IMR-90 (cell line): ENCODE data around the gene WDR17. TPM values are rescaled to one million over a fixed set of nuclear protein-coding genes. Genes with fewer than 3 reads are reported as not detected.

Experiments used
- ATAC-seq: fragments of 200-7000 bp; cut with Tn5 transposase; 2 replicates; pipeline ENCODE4 v1.9.1; 2020; ENCODE audit warnings: low read depth, mild to moderate bottlenecking, moderate library complexity
- BruUV-seq: library from RNA; stranded (reverse); fragments of 400-500 nt; replicated peaks from 2 replicates; lab custom pipeline; 2021; lab: Mats Ljungman, UMichigan
- CTCF ChIA-PET: fragments of 300-600 bp; formaldehyde crosslinking; extraction: SDS; loops from one replicate; lab custom pipeline; 2021; ENCODE audit warnings: antibody characterized with exemption; lab: Yijun Ruan, JAX
- POLR2A ChIA-PET: fragments of 300-600 bp; sonication (Branson Sonifier 250); formaldehyde crosslinking; loops from one replicate; lab custom pipeline; 2022; ENCODE audit warnings: antibody characterized with exemption; ENCODE audit not compliant: unreplicated experiment; lab: Charles Lee
- DNase-seq: peaks from one replicate; pipeline ENCODE4 v3.0.0; 2013
- H2AFZ ChIP-seq: replicated peaks from 2 replicates; pipeline ENCODE3; 2013; ENCODE audit warnings: low read length, mild to moderate bottlenecking; ENCODE audit not compliant: poor library complexity
- H2AK5ac ChIP-seq: 2 replicates; pipeline ENCODE4 v1.6.1; 2013; ENCODE audit warnings: low read depth, low read length, inconsistent platforms
- H2AK9ac ChIP-seq: replicated peaks from 2 replicates; pipeline ENCODE3; 2013; ENCODE audit warnings: mild to moderate bottlenecking, low read depth, low read length, moderate library complexity; ENCODE audit not compliant: poor library complexity
- H2BK120ac ChIP-seq: 2 replicates; pipeline ENCODE4 v1.6.1; 2013; ENCODE audit warnings: low read depth, low read length, inconsistent platforms
- H2BK15ac ChIP-seq: 3 replicates; pipeline ENCODE4 v1.6.1; 2013; ENCODE audit warnings: low read depth, low read length, inconsistent platforms
- H2BK20ac ChIP-seq: 2 replicates; pipeline ENCODE4 v1.6.1; 2013; ENCODE audit warnings: low read depth, mild to moderate bottlenecking, inconsistent platforms, low read length, moderate library complexity
- H2BK5ac ChIP-seq: 2 replicates; pipeline ENCODE4 v1.6.1; 2013; ENCODE audit warnings: mild to moderate bottlenecking, low read depth, low read length, inconsistent platforms; ENCODE audit not compliant: poor library complexity, severe bottlenecking
- H3K14ac ChIP-seq: replicated peaks from 2 replicates; pipeline ENCODE4 v1.6.1; 2013; ENCODE audit warnings: low read depth, low read length, inconsistent platforms
- H3K18ac ChIP-seq: 2 replicates; pipeline ENCODE4 v1.6.1; 2013; ENCODE audit warnings: low read depth, low read length, control low read depth
- H3K23ac ChIP-seq: 2 replicates; pipeline ENCODE4 v1.6.1; 2013; ENCODE audit warnings: low read depth, low read length, inconsistent platforms
- H3K27ac ChIP-seq: 2 replicates; pipeline ENCODE4 v1.5.1; 2013; ENCODE audit warnings: mild to moderate bottlenecking, control low read depth, low read length; ENCODE audit not compliant: insufficient read depth
- H3K27me3 ChIP-seq: 2 replicates; pipeline ENCODE4 v1.6.1; 2013; ENCODE audit warnings: low read length; ENCODE audit not compliant: control insufficient read depth, insufficient read depth
- H3K36me3 ChIP-seq: 2 replicates; pipeline ENCODE4 v1.6.1; 2013; ENCODE audit warnings: low read length, mixed read lengths; ENCODE audit not compliant: control insufficient read depth, insufficient read depth
- H3K4ac ChIP-seq: 2 replicates; pipeline ENCODE4 v1.6.1; 2013; ENCODE audit warnings: low read depth, low read length, inconsistent platforms
- H3K4me1 ChIP-seq: 2 replicates; pipeline ENCODE4 v1.6.1; 2013; ENCODE audit warnings: low read length, mixed read lengths; ENCODE audit not compliant: control insufficient read depth, insufficient read depth
- H3K4me2 ChIP-seq: 2 replicates; pipeline ENCODE4 v1.6.1; 2013; ENCODE audit warnings: low read depth, mild to moderate bottlenecking, control low read depth, low read length, moderate library complexity
- H3K4me3 ChIP-seq: 2 replicates; pipeline ENCODE4 v1.5.1; 2013; ENCODE audit warnings: low read depth, mild to moderate bottlenecking, control low read depth, low read length, moderate library complexity; ENCODE audit not compliant: insufficient read depth
- H3K56ac ChIP-seq: 2 replicates; pipeline ENCODE4 v1.6.1; 2013; ENCODE audit warnings: low read length, inconsistent platforms; ENCODE audit not compliant: insufficient read depth; ENCODE audit errors: extremely low read depth
- H3K79me1 ChIP-seq, 2 experiments: 2 replicates each; pipeline ENCODE4 v1.6.1; 2013; ENCODE audit warnings: low read length in 2 of 2, inconsistent platforms in 1 of 2, low read depth in 1 of 2
- H3K9ac ChIP-seq: 2 replicates; pipeline ENCODE4 v1.6.1; 2013; ENCODE audit warnings: low read depth, low read length, control low read depth
- H3K9me1 ChIP-seq: 2 replicates; pipeline ENCODE4 v1.6.1; 2013; ENCODE audit warnings: low read length, inconsistent platforms; ENCODE audit not compliant: insufficient read depth
- H3K9me3 ChIP-seq: 2 replicates; pipeline ENCODE4 v1.6.1; 2013; ENCODE audit warnings: low read length; ENCODE audit not compliant: control insufficient read depth, insufficient read depth
- H4K20me1 ChIP-seq: 2 replicates; pipeline ENCODE4 v1.6.1; 2013; ENCODE audit warnings: low read length, inconsistent platforms; ENCODE audit not compliant: insufficient read depth
- H4K5ac ChIP-seq: 2 replicates; pipeline ENCODE4 v1.6.1; 2013; ENCODE audit warnings: mild to moderate bottlenecking, low read depth, low read length, control low read depth
- H4K8ac ChIP-seq, 2 experiments: 2 replicates each; pipeline ENCODE4 v1.6.1; 2013; ENCODE audit warnings: low read depth in 2 of 2, low read length in 2 of 2, control low read depth in 1 of 2, inconsistent platforms in 1 of 2
- H4K91ac ChIP-seq: 2 replicates; pipeline ENCODE4 v1.6.1; 2013; ENCODE audit warnings: low read depth, low read length, inconsistent platforms; ENCODE audit not compliant: insufficient read depth
- FOS ChIP-seq: fragments of 150-350 bp; IDR thresholded peaks from 2 replicates; pipeline ENCODE4 v1.6.1; 2016; ENCODE audit warnings: low read depth, low read length
- MAFK ChIP-seq: IDR thresholded peaks from 2 replicates; pipeline ENCODE4 v1.6.1; 2012; ENCODE audit warnings: low read depth, low read length, improper control_type of control experiment
- MAZ ChIP-seq: IDR thresholded peaks from 2 replicates; pipeline ENCODE4 v1.6.1; 2012; ENCODE audit warnings: low read depth, mild to moderate bottlenecking, low read length, improper control_type of control experiment, moderate library complexity, borderline replicate concordance
- NFE2L2 ChIP-seq: fragments of 150-350 bp; IDR thresholded peaks from 2 replicates; pipeline ENCODE4 v1.6.1; 2016; ENCODE audit warnings: low read depth, mild to moderate bottlenecking, low read length
- RAD21 ChIP-seq: IDR thresholded peaks from 2 replicates; pipeline ENCODE4 v1.6.1; 2012; ENCODE audit warnings: low read length, improper control_type of control experiment
- dilution Hi-C: fragments of 300-500 bp; cut with HindIII; formaldehyde crosslinking; loops from one replicate; pipeline ENCODE4 v1.14.3; 2018; ENCODE audit warnings: low sequenced_read_pairs; ENCODE audit not compliant: unreplicated experiment
- in situ Hi-C: fragments of 300-500 bp; cut with MboI; formaldehyde crosslinking; loops from 3 replicates; pipeline ENCODE4 v1.14.3; 2019; ENCODE audit warnings: low sequenced_read_pairs, inconsistent platforms, mixed read lengths
- intact Hi-C: fragments of 100-400 bp; cut with micrococcal nuclease; formaldehyde crosslinking; loops from 2 replicates; pipeline ENCODE4 v1.10.0; 2022
- polyA plus RNA-seq, 3 experiments: library from polyadenylated mRNA; depleted of rRNA; stranded (reverse); fragments of >200 nt; gene quantifications; 2 replicates each; pipeline ENCODE4 v1.2.3, GENCODE V29; 2012; ENCODE audit warnings: low replicate concordance in 1 of 3
- total RNA-seq: library from RNA; depleted of rRNA; stranded (reverse); fragments of >200 nt; gene quantifications from 2 replicates; pipeline ENCODE4 v1.2.3, GENCODE V29; 2012

Gene WDR17
- total and polyA plus RNA-seq, 2 of the 4 experiments (the other 2 are of a cell fraction) = 0.53 to 0.54 TPM

DNA sequence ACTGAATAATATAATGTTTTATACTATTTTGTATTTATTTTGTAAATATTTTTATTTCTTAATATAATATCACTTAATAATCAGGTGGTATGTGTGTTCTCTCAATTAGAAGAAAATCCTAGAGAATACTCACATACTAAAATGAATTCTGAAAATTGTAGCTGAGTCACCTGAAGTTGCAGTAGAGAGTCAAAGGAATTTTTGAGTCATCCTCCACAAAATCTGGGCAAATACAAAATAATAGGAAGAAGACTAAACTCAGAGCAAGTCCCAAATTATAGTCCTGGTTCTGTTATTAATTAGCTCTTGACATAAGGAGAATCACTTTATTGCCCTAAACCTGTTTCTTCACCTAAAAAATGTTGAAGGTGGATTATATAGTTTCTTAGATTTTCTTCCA lies 72.0 kb downstream of the WDR17 start:
- H3K79me1 ChIP-seq = no peaks in the 10 kb centered on the region
- ChIA-PET POLR2A (no interaction called here), CTCF (no interaction called here)
- no TSS peak for BruUV-seq
- no peaks in the 10 kb centered on the region for H4K20me1 ChIP-seq
- H2BK120ac ChIP-seq = no peak overlapping the region
- H4K5ac ChIP-seq = no peak overlapping the region
- peak; percentile 32; the same call in 1 of the 2 replicates for ATAC-seq
- no peak overlapping the region for H2BK20ac ChIP-seq
- no peaks in the 10 kb centered on the region for H3K36me3 ChIP-seq
- no peaks in the 10 kb centered on the region for H3K9me1 ChIP-seq
- in situ Hi-C loops = no loop called here
- no peak overlapping the region for H3K56ac ChIP-seq
- no peak overlapping the region for H2AFZ ChIP-seq
- no peaks in the 10 kb centered on the region for H3K4me1 ChIP-seq
- no peak overlapping the region for H3K4me3 ChIP-seq
- no peak overlapping the region for H3K18ac ChIP-seq
- H2AK9ac ChIP-seq = no peak overlapping the region
- no peak overlapping the region for H2AK5ac ChIP-seq
- H3K4ac ChIP-seq = no peak overlapping the region
- no peak overlapping the region for H4K8ac ChIP-seq
- no peak overlapping the region for H3K27ac ChIP-seq
- no peak overlapping the region for H2BK5ac ChIP-seq
- dilution Hi-C loops = no loop called here
- intact Hi-C loops = no loop called here
- TF ChIP-seq MAFK (no peak), NFE2L2 (peak; percentile 40; the same call in 1 of the 2 replicates), RAD21 (no peak), FOS (peak; percentile 21; the same call in 1 of the 2 replicates), MAZ (no peak)
- no peak overlapping the region for H4K91ac ChIP-seq
- no peaks in the 10 kb centered on the region for H3K9me3 ChIP-seq
- no peak overlapping the region for H3K14ac ChIP-seq
- no peak overlapping the region for H3K9ac ChIP-seq
- no peak overlapping the region for H3K23ac ChIP-seq
- no peak overlapping the region for H2BK15ac ChIP-seq
- H3K4me2 ChIP-seq = no peak overlapping the region
- peak; percentile 60 for DNase-seq
- no peaks in the 10 kb centered on the region for H3K27me3 ChIP-seq
